HG03354 (cell line): ENCODE measurements around the gene SIRT3.

Experiments used
- ATAC-seq: cut with Tn5 transposase; IDR thresholded peaks from one replicate; pipeline ENCODE4 v1.9.1; 2021; ENCODE audit warnings: mild to moderate bottlenecking; ENCODE audit not compliant: unreplicated experiment, poor library complexity, severe bottlenecking

SIRT3 gene

GRCh38 chr11:272195-272930, 36.2 kb upstream of the SIRT3 start:
- ATAC-seq: no peak

- ATAC-seq: no peak
These were observed 35.2 kb upstream of the SIRT3 start for GRCh38 chr11:271319-271715.

GRCh38 chr11:270451-271318, 34.5 kb upstream of the SIRT3 start:
- ATAC-seq: no peak

GRCh38 chr11:269146-269890, 33.2 kb upstream of the SIRT3 start:
- peak; percentile 75 for ATAC-seq

- ATAC-seq: peak; percentile 57
These were observed 32.6 kb upstream of the SIRT3 start for GRCh38 chr11:268716-269145.

- ATAC-seq: no peak
These were observed 31.4 kb upstream of the SIRT3 start for GRCh38 chr11:267491-267994.

GRCh38 chr11:266676-267439, 30.7 kb upstream of the SIRT3 start:
- no peak for ATAC-seq

GRCh38 chr11:261624-262023, 25.5 kb upstream of the SIRT3 start:
- ATAC-seq: no peak

- ATAC-seq: no peak
These were observed 23.3 kb upstream of the SIRT3 start for GRCh38 chr11:259413-259812.

- ATAC-seq: no peak
These were observed 21.8 kb upstream of the SIRT3 start for GRCh38 chr11:257766-258493.

GRCh38 chr11:256952-257737, 21.0 kb upstream of the SIRT3 start:
- no peak for ATAC-seq

GRCh38 chr11:255816-256215, 19.7 kb upstream of the SIRT3 start:
- ATAC-seq: no peak

GRCh38 chr11:255176-255575, 19.0 kb upstream of the SIRT3 start:
- no peak for ATAC-seq

- ATAC-seq: no peak
These were observed 17.7 kb upstream of the SIRT3 start for GRCh38 chr11:253886-254270.

- ATAC-seq: no peak
These were observed 17.2 kb upstream of the SIRT3 start for GRCh38 chr11:253160-253885.

GRCh38 chr11:252666-253065, 16.5 kb upstream of the SIRT3 start:
- ATAC-seq: no peak

- no peak for ATAC-seq
These were observed 15.4 kb upstream of the SIRT3 start for GRCh38 chr11:251550-251949.
